HG03469 (cell line): Measurements from ENCODE around the gene SPDYE2B.
"Not testable (repeated sequence)": the region's sequence is repeated elsewhere in the genome, so short reads cannot be mapped to it uniquely, and the experiment has no call there.

Experiments used
- ATAC-seq: cut with Tn5 transposase; IDR thresholded peaks from one replicate; pipeline ENCODE4 v1.9.1; 2021; ENCODE audit warnings: mild to moderate bottlenecking, moderate library complexity, moderate number of reproducible peaks; ENCODE audit not compliant: unreplicated experiment

Gene SPDYE2B

DNA sequence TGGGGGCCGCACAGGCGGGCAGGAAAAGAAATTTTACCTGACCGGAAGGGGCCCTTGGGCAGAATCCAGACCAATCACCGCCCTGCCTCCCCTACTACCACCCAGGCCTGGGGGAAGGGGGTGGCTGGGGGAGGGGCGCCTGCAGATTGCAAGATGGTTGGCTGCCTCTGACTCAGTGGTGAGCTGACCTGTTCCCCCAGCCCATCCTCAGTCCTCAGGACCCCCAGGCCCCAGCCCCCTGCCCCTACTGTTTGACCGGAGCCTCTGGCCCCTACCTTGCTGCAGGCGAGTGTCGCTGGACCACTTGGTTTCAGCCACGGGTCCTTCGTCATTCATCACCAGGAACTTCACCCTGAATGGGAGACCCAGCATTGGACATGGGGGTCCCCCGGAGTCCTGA, 11.3 kb upstream of the SPDYE2B start:
- ATAC-seq: not testable (repeated sequence)

DNA sequence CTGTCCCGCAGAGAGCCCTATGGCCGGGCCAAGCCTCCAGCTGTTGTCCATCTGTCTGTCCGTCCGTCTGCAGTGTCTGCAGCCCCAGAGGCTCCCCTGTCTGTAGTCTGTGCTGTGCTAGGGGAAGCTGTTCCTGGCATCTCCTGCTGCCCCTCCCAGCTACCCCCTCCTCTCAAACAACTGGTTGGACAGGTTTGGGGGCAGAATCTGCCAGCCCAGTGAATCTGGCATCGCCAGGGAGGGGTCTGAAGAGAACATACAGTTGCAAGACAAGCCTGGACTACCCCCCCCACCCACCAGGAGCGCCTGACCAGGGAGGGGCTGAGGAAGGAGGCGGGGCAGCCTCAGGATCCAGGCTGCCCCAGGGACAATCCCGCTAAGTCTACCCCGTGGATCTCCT, 7.4 kb upstream of the SPDYE2B start, which contains the start of gene UPK3BL1:
Gene UPK3BL1, minus strand, starts transcription at position 101 of the 400 bp plus-strand sequence. Its CDS starts 50 bp downstream, at position 51.
- not testable (repeated sequence) for ATAC-seq

DNA sequence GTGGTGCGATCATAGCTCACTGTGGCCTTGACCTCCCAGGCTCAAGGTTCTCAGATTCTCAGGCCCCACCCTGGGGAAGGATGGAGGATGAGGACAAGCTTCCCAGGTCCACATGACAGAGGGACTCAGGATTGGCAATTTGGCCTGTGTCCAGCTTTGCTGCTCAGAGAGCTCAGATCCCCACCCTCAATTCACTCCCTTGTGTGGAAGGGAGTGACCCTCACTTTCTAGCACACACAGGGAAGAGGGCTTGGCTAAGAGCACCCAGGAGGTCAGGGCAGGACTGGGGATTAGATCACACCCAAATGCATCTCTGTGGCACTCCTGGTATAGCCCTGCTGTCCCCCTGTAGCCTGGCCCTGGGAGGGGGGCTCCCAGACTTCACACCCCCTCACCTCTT, 6.7 kb upstream of the SPDYE2B start:
- not testable (repeated sequence) for ATAC-seq

DNA sequence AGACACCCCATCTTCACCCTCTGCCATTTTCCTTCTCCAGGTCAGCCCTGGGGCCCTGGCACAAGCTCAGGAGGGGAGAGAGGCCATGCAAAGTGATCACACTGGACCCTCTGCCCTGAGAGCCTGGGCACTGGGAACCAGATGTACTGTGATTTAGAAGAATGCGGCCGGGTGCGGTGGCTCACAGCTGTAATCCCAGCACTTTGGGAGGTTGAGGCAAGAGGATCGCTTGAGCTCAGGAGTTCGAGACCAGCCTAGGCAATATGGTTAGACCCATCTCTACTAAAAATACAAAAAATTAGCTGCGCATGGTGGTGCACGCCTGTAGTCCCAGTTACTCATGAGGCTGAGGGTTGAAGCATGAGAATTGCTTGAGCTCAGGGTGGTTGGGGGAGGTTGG, 2.3 kb upstream of the SPDYE2B start:
- not testable (repeated sequence) for ATAC-seq

DNA sequence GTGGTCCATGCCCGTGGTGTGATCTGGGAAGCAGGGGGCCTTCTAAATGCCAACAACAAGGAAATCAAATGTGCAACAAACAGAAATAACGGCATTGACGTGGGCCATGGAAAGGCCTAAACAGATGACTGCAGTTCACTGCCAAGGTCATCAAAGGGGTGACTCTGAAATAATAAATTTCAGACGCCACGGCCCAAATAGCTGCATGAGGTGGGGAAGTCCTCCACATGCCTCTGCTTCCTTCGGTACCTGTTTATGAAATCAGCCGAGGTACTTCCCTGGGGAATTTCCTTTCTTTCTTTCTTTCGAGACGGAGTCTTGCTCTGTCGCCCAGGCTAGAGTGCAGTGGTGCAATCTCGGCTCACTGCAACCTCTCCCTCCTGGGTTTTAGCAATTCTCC, 14.6 kb downstream of the SPDYE2B start:
- ATAC-seq: not testable (repeated sequence)

GRCh38 chr7:102666850-102667249, 16.7 kb downstream of the SPDYE2B start:
- not testable (repeated sequence) for ATAC-seq

GRCh38 chr7:102667523-102667922, 17.4 kb downstream of the SPDYE2B start:
- not testable (repeated sequence) for ATAC-seq

- peak; percentile 38 for ATAC-seq
Measured at GRCh38 chr7:102671166-102671955, 21.2 kb downstream of the SPDYE2B start, which contains the start of gene POLR2J2. POLR2J2 (minus strand) TSS chr7:102671663; CDS start chr7:102671601, 62 bp downstream.

- ATAC-seq: peak; percentile 23
Measured at GRCh38 chr7:102671956-102672307, 21.8 kb downstream of the SPDYE2B start.

GRCh38 chr7:102673447-102674067, 23.4 kb downstream of the SPDYE2B start:
- not testable (repeated sequence) for ATAC-seq

DNA sequence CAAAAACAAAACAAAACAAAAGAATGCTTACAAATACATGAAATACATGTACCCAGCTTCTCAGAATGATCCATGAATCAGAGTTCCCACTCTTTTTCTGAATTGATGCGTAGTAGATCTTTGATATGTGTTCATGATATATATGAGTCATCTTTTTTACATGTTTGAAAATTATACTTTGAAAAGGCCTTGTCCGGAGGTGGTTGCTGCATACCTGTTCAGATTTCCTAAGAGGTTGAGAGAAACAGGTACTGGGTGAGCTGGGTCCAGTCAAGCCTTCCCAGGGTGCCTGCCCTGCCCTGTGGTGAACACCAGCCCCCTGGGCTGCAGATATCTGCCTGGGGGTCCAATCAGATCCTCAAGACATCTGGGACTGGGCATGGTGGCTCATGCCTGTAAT, 25.4 kb downstream of the SPDYE2B start:
- not testable (repeated sequence) for ATAC-seq

GRCh38 chr7:102680780-102681179, 30.7 kb downstream of the SPDYE2B start:
- not testable (repeated sequence) for ATAC-seq

DNA sequence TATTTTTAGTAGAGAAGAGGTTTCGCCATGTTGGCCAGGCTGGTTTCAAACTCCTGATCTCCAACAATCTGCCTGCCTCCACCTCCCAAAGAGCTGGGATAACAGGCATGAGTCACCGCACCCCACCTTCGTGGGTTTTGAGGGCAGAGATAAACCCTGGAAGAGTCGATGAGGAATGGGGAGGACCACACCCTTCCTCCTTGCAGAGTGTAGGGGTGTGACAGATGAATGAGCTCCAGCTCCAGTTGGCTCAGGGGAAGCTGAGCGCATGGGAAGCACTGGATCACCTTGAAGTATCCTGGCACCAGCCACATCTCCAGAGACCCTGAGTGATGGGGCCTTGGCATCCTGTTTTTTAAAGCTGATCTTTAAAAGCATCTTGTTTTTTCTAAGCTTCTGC, 32.4 kb downstream of the SPDYE2B start:
- not testable (repeated sequence) for ATAC-seq

- peak; percentile 43 for ATAC-seq
Measured at GRCh38 chr7:102688299-102689036, 38.3 kb downstream of the SPDYE2B start.

DNA sequence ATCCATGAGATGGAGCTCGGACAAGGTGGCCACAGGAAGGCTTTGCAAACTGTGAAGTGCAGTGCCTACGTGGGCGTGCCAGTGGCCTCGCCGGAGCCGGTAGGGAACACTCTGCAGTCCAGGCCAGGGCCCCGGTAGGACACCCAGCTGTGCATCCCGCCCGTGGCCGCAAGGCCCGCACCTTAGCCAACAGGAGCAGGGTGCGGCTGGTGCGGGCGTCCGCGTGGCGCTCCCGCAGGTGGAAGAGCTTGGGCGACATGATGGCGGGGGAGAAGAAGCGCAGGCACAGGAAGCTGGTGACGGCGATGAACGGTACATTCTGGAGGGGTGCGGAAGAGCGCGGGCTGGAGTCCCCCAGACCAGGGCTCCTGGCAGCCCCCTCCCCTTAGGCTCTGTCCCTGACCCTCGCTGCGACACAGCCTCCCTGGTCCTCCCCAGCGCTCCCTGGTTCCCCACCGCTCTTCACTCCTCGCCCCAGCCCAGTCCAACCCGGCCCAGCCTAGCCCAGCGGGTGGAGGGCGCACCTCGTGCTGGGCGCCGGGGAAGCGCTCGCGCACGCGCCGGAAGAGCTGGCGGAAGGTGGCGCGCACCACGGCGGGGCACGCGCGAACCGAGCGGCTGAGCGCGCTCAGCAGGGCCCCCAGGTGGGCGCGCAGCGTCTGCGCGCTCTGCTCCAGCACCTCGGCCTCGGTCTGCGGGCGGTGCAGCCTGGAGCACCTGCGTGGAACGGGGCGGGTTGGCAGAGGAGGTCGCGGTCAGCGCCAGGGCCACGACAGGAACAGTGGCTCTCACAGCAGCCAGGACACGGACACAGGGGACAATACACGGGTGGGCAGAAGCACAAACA, 39.5 kb downstream of the SPDYE2B start:
- ATAC-seq: peak; percentile 40

DNA sequence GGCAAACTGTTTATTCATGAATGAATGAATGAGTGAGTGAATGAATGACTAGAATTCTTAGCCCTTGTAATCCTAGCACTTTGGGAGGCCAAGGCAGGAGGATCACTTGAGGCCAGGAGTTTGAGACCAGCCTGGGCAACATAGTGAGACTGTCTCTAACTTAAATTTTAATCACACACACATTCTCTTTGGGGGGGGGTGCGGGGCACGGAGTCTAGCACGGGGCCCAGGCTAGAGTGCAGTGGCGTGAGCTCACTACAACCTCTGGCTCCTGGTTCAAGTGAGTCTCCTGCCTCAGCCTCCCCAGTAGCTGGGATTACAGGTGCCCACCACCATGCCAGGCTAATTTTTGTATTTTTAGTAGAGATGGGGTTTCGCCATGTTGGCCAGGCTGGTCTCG, 40.5 kb downstream of the SPDYE2B start:
- ATAC-seq: not testable (repeated sequence)

DNA sequence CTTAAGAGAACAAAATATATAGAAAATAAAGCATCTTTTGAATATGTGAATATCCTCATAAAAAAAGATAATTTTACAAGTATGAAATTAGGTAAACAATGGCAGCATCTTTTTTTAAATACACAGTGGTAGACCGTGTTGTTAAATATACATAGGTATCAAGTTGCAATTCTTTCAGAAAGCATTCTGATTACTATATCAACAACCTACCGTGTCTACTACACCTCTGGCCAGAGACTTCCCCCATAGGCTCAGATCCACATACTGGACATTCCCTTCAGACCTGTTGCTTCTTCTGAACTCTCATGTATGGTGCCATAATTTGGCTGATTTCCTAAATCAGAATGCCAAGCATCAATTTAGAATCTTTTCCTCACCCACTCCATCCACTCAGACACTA, 43.9 kb downstream of the SPDYE2B start:
- not testable (repeated sequence) for ATAC-seq

GRCh38 chr7:102695033-102695552, 45.0 kb downstream of the SPDYE2B start:
- ATAC-seq: peak; percentile 51

GRCh38 chr7:102696009-102696408, 45.9 kb downstream of the SPDYE2B start:
- ATAC-seq: not testable (repeated sequence)
